Measurements from ENCODE around the gene IL20.

The IL20 gene

DNA sequence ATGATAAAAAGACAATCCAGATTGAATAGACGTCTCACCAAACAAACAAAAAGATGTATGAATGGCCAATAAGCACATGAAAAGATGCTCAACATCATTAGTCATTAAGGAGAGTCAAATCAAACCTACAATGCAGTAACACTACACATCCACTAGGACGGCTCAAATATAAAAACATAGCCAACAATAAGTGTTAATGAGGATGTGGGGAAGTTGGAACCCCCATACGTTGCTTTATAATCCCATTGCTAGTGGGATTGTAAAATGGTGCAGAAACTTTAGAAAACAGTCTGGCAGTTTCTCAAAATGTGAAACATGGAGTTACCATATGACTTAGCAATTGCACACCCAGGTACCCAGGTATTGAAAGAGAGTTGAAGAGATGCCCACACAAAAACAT, 17.1 kb downstream of the IL20 start:
- no peak for DNase-seq

DNA sequence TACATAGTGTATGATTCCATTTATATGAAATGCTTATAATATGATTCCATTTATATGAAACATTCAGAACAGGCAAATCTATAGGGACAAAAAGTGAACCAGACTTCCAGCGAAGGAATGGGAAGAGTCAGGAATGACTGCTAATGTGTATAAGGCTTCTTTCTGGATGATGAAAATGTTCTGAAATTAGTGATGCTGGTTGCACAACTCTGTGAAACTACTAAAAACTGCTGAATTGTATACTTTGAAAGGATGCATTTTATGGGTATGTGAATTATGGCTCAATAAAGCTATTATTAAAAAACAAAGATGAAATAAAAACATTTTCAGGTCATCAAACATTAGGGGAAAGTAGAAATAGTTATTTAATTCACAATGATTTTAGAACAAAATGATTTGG, 17.7 kb downstream of the IL20 start:
- DNase-seq: no peak

DNA sequence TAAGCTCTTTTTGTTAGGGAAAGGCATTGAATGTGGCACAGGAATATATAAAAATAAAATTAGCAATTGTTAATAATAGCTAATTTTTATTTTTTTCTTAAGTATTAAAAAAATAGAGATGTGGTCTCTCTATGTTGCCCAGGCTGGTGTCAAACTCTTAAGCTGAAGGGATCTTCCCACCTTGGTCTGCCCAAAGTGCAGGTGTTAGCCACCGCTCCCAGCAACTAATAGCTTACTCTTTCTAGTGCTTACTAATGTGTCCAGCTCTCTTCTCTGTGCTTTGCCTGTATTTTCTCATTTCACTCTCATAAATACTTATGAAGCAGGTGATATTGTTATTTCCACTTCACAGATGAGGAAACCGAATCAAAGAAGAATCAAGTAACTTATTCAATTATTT, 18.5 kb downstream of the IL20 start:
- DNase-seq: no peak

- no peak for DNase-seq
Measured at GRCh38 chr1:206885341-206886060, 20.1 kb downstream of the IL20 start.

GRCh38 chr1:206886831-206887230, 21.4 kb downstream of the IL20 start:
- DNase-seq: no peak

- no peak for DNase-seq
Measured at GRCh38 chr1:206887701-206888100, 22.3 kb downstream of the IL20 start.

DNA sequence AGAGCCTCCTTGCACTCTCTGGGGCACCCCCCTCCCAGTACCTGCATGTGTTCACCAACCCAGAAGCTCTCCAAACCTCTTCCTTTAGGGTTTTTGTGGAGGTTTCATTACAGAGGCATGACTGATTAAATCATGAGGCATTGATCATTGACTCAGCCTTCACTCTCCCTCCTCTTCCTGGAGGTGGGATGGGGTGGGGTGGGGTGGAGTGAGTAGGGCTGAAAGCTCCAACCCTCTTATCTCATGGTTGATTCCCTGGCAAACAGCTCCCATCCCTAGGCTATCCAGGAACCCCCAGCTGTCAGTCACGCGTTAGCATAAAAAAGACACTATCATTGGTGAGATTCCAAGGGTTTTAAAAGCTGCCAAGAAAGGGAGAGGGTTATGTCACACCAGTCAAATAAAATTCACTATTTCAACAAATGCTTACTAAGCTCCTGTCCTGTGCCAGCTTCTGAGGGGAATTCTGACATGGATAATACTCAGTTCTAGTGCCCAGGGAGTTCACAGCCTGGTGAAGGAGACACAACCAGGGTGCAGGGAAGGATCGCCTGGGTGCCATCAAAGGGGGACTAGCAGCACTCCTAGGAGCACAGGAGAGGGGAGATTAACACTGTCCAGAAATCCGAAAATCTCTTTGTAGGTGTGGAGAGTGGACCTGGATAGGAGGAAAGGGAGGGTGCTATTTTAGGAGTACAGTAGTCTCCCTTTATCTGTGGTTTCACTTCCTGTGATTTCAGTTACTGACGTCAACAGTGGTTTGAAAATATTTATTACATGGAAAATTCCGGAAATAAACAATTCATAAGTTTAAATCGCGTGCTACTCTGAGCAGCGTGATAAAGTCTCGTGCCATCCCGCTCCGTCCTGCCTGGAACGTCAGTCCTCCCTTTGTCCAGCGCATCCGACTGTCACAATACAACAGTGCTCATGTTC, 25.0 kb downstream of the IL20 start:
- DNase-seq: no peak

- DNase-seq: no peak
Measured at GRCh38 chr1:206891412-206891811, 26.0 kb downstream of the IL20 start.

- no peak for DNase-seq
Measured at GRCh38 chr1:206892351-206892984, 27.0 kb downstream of the IL20 start.

DNA sequence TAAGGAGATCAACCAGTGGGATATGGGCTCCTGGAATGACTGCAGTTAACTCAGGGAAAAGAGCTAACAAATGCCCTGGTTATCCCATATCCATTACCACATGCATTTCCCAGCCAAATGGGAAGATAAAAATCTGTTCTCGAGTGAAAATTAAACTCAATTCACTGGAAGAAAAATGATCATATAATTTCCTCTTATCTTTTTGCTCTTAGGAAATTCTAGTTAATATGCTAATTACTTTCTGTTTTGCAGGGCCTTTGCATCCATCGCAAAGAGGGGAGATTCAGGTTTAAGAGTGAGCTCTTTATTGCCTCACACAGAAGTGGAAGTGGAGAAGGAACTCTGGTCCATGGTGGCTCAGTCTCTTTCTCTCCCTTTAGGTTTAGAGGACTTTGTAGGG, 28.0 kb downstream of the IL20 start:
- DNase-seq: no peak

DNA sequence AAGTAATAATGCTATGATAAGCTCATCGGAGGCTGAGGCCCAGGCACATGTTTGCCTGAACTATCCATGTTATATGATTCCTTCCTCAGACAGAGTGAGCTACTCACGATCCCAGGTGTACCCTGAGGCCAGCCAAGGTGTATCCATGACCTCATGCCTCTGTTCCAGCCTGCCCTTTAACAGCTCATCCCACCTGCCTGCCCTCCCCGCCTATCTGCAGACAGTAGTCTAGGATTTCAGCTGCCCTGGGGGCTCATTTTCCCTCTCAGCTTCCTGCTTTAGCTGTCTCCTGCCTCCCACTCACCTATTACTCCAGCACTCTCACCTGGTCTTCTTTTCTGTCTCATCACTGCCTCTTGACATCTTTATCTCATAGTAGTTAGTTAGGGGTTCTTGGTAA, 29.9 kb downstream of the IL20 start:
- DNase-seq: no peak

DNA sequence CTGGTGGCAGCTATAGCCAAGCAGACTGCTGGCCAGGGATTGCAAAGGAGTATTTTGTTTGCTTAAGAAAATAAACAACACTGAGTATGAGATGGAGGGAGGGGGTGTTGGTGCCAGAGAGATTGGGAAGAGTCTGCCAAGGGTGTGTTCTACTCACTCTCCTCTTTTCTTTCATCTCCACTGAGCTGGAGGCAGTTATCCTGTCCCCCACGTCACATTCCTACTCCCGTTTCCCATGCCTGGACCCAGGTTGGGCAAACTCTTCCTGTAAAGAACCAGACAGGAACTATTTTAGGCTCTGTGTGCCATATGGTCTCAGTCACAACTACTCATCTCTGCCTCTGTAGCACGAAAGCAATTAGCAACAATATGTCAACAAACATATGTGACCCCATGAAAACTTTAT, 30.4 kb downstream of the IL20 start:
- DNase-seq: no peak

- DNase-seq: no peak
Measured at GRCh38 chr1:206896261-206896660, 30.8 kb downstream of the IL20 start.

DNA sequence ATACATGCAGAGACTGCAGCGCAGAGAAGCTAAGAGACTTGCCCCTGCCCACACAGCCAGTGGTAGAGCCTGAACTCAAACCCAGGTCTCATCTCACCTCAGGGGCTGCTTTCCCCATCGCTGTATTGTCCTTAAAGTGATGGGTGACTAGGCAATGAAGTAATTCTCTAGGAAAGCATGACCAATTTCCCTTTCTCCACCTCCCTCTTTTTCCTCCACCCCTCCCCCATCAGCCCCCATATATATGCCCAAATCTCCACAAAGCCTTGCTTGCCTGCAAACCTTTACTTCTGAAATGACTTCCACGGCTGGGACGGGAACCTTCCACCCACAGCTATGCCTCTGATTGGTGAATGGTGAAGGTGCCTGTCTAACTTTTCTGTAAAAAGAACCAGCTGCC, 31.8 kb downstream of the IL20 start, which contains the start of gene IL24:
TSS of gene IL24 (plus strand) at position 269 of the 400 bp plus-strand sequence. CDS start 390 bp downstream, outside the sequence.
- no peak for DNase-seq

GRCh38 chr1:206898089-206898914, 32.9 kb downstream of the IL20 start:
- no peak for DNase-seq

DNA sequence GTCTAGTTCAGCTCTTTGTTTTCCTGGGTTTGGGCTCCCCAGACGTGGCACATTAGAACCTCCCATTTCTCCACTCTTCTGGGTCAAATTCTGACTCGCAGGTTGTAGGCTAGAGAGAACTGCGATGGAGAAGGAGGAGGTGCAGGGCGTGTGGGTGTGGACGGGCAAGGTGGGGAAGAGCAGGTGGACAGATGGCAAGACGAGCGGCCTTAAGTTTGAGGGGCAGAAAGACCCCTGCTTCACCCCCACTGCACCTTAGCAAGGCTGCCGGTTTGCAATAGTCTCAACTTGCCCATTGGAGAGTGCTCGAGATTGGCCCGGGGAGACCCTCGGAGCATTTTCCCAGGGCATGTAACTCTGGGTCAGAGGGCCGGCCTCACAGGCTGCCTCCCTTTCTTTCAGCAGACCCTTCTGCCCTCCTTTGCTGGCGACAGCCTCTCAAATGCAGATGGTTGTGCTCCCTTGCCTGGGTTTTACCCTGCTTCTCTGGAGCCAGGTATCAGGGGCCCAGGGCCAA, 33.5 kb downstream of the IL20 start:
- no peak for DNase-seq

DNA sequence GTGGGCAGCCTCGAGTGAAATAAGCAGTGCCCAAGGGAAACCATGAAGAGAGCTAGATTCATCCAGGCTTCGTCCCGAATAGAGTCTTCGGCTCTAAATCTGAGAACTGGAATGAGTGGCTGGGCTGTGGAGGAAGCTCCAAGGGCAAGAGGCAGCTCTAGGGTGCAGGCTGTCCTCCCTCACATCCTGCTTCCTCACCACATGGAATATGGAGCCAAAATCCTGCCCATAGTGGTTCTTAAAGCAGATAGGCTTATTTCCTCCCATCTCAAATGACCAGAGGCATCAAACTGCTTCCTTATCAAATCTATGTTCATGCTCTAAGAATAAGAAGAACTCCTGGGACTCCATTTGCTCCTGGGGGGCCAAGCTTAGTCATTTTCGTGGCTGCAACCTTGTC, 34.3 kb downstream of the IL20 start:
- no peak for DNase-seq

- DNase-seq: no peak
Measured at GRCh38 chr1:206900149-206900548, 34.7 kb downstream of the IL20 start.

DNA sequence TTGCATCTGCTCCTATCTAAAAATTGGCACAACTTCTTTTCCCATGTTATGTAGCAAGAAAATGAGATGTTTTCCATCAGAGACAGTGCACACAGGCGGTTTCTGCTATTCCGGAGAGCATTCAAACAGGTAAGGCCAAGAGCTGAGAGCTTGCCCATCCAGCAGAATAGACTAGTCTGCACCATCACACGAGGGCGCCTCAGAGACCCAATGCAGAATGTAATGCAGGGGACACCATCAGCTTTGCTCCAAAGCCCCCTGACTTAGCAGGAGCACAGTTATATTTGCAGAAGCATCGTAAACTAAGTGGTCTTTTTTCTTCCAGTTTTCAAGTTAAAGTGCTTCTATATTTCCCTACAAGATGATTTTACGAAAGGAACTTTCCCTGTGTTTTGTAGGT, 36.5 kb downstream of the IL20 start:
- DNase-seq: no peak

GRCh38 chr1:206902702-206903101, 37.3 kb downstream of the IL20 start:
- no peak for DNase-seq

- DNase-seq: no peak
Measured at GRCh38 chr1:206903687-206904086, 38.3 kb downstream of the IL20 start.

DNA sequence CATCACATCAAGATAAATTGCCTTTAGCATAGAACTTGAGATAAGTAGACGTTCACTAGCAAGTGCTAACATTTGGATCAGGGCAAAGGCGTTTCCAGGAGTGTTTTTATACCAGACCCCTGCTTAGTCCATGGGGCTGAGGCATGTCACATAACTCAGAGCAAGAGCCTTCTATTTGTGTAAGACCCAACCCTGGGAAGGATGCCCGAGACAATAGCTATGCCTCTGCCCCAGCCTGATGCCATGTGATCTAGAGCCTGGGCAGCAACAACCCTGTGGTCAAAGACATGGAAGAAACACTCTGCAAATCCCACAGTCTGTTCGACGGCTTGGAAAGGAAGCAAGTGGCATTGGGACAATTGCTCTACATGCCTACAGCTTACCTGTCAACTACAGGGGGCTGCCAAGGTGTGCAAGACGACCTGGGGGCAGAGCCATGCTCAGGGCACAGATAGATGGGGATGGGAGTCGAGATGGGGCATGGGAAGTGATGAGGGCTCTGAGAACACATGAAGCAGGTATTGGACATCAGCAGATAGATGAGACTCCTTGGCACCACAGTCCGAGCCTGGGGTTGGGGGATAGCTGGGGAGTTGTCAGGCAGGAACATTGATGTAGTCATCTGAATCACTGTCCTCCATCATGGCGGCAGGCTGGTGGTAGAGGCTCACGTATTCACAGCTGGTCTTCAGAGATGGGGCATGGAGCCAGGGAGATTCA, 39.2 kb downstream of the IL20 start:
- DNase-seq: no peak
